PFSK-1 (cell line): ENCODE measurements around the gene FNIP2.

Experiments used
- POLR2AphosphoS5 ChIP-seq: IDR thresholded peaks from 2 replicates; pipeline ENCODE4 v1.6.1; 2012; ENCODE audit warnings: low read depth, mild to moderate bottlenecking, control low read depth, low read length, moderate library complexity
- REST ChIP-seq, 2 experiments: IDR thresholded peaks; 2 replicates each; pipeline versions ENCODE4 v1.6.1 to v1.8.0; 2011 to 2012; ENCODE audit warnings: low read depth in 2 of 2, low read length in 2 of 2, control low read depth in 1 of 2, inconsistent platforms in 1 of 2, mild to moderate bottlenecking in 1 of 2, moderate library complexity in 1 of 2; ENCODE audit not compliant: insufficient read depth in 1 of 2

GRCh38 chr4:158833602-158834001, 64.8 kb downstream of the FNIP2 start:
- no peak for TF ChIP-seq POLR2AphosphoS5
- TF ChIP-seq REST (IDR thresholded peaks at IDR 0.05; ENCODE audit: insufficient read depth in 1 of 2, low read depth in 2 of 2, low read length in 2 of 2): no peak
